SK-N-MC (cell line): ENCODE data around the gene PCSK6.

Experiments
- EZH2 ChIP-seq: fragments of 200-600 bp; sonication (generic); IDR thresholded peaks from one replicate; pipeline ENCODE4 v1.6.1; 2017; ENCODE audit warnings: antibody characterized with exemption
- FOXP2 ChIP-seq: optimal IDR thresholded peaks from 2 replicates; pipeline ENCODE3; 2011; ENCODE audit warnings: mild to moderate bottlenecking, moderate library complexity; ENCODE audit not compliant: insufficient read depth; ENCODE audit errors: extremely low read length, control extremely low read depth
- POLR2AphosphoS5 ChIP-seq: IDR thresholded peaks from 2 replicates; pipeline ENCODE4 v1.6.1; 2012; ENCODE audit warnings: mild to moderate bottlenecking, low read depth, low read length, borderline replicate concordance

GRCh38 chr15:101491734-101492640 lies 2.5 kb upstream of the PCSK6 start:
- TF ChIP-seq EZH2 (no peak), POLR2AphosphoS5 (no peak), FOXP2 (no peak)
